ENCODE measurements around the gene CYTH4. TPM values are rescaled to one million over a fixed set of nuclear protein-coding genes. Genes with fewer than 3 reads are reported as not detected.

Gene CYTH4
- total and polyA plus RNA-seq, 9 donors = 2.4 to 14.5 (median 6.2) TPM

DNA sequence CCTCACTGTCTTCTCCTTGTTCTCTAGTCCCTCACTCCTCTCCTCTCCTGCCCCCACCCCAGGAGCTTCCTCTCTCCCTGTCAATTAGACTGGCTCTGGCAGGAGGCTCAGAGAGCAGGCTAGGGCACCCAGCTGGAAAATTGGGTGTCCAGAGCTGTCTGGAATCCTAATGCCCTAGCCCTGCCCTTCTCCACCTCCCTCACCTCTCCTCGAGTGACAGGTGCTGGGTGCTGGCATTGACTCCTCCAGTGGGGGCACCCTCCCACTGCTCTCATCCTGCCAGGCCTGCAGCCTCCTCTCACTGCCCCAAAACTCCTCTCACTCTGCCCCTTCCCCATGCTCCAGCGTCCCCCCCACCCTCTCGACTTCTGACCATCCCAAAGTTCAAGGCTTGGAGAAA, 68.9 kb downstream of the CYTH4 start:
- H3K27me3 ChIP-seq = no peaks in the 10 kb centered on the region

DNA sequence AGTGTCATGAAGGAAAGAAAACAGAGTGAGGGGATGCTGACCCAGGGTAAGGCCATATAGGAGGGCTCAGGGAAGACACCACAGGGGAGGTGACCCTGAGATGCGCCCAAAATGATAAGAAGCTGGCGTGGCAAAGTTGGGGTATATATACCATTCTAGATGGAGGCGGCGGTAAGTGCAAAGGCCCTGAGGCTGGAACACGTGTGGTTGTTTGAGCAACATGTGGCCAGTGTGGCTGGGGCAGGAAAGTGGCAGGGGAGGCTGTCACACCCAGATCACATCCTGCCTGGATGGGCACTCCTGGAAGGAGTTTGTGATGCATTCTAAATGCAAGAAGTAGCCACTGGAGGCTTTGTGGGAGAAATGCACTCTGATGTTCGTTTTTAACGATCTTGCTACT, 70.2 kb downstream of the CYTH4 start:
- intact Hi-C loops (cut with DNase I) = no loop called here
- no peaks in the 10 kb centered on the region for H3K27me3 ChIP-seq
- DNase-seq = no peak
- H3K4me3 ChIP-seq = no peak overlapping the region
- H3K4me1 ChIP-seq (ENCODE audit: insufficient read depth) = no peaks in the 10 kb centered on the region
- 76 to 79% (median 77%) methylated on average over 7 of the region's 7 CpGs for WGBS, 3 donors
- no peaks in the 10 kb centered on the region for H3K36me3 ChIP-seq
- H3K9me3 ChIP-seq = no peaks in the 10 kb centered on the region
- H3K27ac ChIP-seq = no peak overlapping the region
- TF ChIP-seq POLR2A (IDR thresholded peaks at IDR 0.05) (no peak), EP300 (IDR thresholded peaks at IDR 0.05) (no peak)
- TF ChIP-seq, protein P1, sequence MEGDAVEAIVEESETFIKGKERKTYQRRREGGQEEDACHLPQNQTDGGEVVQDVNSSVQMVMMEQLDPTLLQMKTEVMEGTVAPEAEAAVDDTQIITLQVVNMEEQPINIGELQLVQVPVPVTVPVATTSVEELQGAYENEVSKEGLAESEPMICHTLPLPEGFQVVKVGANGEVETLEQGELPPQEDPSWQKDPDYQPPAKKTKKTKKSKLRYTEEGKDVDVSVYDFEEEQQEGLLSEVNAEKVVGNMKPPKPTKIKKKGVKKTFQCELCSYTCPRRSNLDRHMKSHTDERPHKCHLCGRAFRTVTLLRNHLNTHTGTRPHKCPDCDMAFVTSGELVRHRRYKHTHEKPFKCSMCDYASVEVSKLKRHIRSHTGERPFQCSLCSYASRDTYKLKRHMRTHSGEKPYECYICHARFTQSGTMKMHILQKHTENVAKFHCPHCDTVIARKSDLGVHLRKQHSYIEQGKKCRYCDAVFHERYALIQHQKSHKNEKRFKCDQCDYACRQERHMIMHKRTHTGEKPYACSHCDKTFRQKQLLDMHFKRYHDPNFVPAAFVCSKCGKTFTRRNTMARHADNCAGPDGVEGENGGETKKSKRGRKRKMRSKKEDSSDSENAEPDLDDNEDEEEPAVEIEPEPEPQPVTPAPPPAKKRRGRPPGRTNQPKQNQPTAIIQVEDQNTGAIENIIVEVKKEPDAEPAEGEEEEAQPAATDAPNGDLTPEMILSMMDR (IDR thresholded peaks at IDR 0.05) = no peak

More for the DNA sequence above, 68.9 kb downstream of the CYTH4 start:
- Histone ChIP-seq H3K4me3 (no peak overlapping the region), H3K36me3 (no peaks in the 10 kb centered on the region), H3K27ac (no peak overlapping the region), H3K9me3 (no peaks in the 10 kb centered on the region), H3K4me1 (ENCODE audit: insufficient read depth) (peaks cover 5% of the 10 kb centered on the region)
- intact Hi-C loops (cut with DNase I) = no loop called here
- DNase-seq = no peak
- TF ChIP-seq, protein P1 (IDR thresholded peaks at IDR 0.05) = no peak
- TF ChIP-seq POLR2A (IDR thresholded peaks at IDR 0.05) = no peak
- no peak for TF ChIP-seq EP300 (IDR thresholded peaks at IDR 0.05)
- WGBS, 3 donors = 58 to 67% (median 62%) methylated on average over 3 of the region's 3 CpGs

DNA sequence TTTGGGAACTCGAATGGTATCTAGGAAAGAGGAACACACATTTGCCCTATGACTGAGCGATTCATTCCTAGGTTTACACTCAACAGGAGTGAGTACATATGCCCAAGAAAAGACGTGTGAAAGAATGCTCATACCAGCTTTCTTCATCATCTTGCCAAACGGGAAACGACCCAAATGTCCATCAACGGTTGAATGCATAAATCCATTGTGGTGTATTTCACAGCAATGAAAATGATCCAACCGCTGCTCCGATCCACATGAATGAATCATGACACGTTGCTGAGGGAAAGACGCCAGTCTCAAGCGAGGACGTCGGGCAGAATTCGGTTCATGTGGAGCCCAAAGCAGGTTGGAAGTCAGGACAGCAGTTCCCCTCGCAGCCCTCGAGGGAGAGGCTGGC, 71.5 kb downstream of the CYTH4 start:
- WGBS, 3 donors = 77 to 89% (median 79%) methylated on average over 16 of the region's 16 CpGs
- Histone ChIP-seq H3K27ac (no peak overlapping the region), H3K4me1 (ENCODE audit: insufficient read depth) (no peaks in the 10 kb centered on the region), H3K9me3 (no peaks in the 10 kb centered on the region), H3K36me3 (no peaks in the 10 kb centered on the region), H3K4me3 (no peak overlapping the region), H3K27me3 (no peaks in the 10 kb centered on the region)
- TF ChIP-seq POLR2A (IDR thresholded peaks at IDR 0.05) = no peak
- TF ChIP-seq, protein P1 (IDR thresholded peaks at IDR 0.05) = no peak
- no peak for TF ChIP-seq EP300 (IDR thresholded peaks at IDR 0.05)
- no peak for DNase-seq
- intact Hi-C loops (cut with DNase I) = no loop called here

DNA sequence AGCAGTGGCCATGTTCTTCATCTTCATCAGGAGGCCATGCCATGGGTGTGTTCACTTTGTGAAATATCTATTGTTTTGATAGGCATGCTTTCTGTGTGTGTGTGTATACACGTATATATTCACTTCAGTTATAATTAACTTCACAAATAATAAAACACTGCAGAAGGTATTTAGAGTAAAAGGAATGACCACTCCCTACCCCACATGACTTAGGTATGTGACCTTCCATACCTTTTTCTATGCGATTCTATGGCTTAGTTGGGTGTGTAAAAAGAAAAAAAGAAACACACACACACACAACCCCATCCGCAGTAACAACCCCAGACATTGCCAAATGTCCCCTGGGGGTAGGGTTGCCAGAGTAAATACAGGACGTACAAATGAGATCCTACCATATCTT, 72.0 kb downstream of the CYTH4 start:
- 68 to 79% (median 74%) methylated on average over 4 of the region's 4 CpGs for WGBS, 3 donors
- no peaks in the 10 kb centered on the region for H3K27me3 ChIP-seq

More for the DNA sequence above, 72.0 kb downstream of the CYTH4 start:
- no peak for DNase-seq
- no peaks in the 10 kb centered on the region for H3K4me1 ChIP-seq (ENCODE audit: insufficient read depth)
- no peaks in the 10 kb centered on the region for H3K9me3 ChIP-seq
- H3K27ac ChIP-seq = no peak overlapping the region
- intact Hi-C loops (cut with DNase I) = no loop called here
- H3K4me3 ChIP-seq = no peak overlapping the region
- no peaks in the 10 kb centered on the region for H3K36me3 ChIP-seq
- TF ChIP-seq EP300 (IDR thresholded peaks at IDR 0.05) = no peak
- TF ChIP-seq, protein P1 (IDR thresholded peaks at IDR 0.05) = no peak
- no peak for TF ChIP-seq POLR2A (IDR thresholded peaks at IDR 0.05)

Data from ovary (tissue), 9 donors.